H9 (cell line): ENCODE data around the gene SNW1. TPM values are rescaled to one million over a fixed set of nuclear protein-coding genes. Genes with fewer than 3 reads are reported as not detected.

Source experiments
- DNase-seq: peaks from one replicate; pipeline ENCODE4 v3.0.0-alpha.2; 2017
- H2AFZ ChIP-seq: one replicate; pipeline ENCODE4 v1.6.1; 2013; ENCODE audit warnings: mild to moderate bottlenecking, low read length, control low read depth, moderate library complexity
- H2AK5ac ChIP-seq: 2 replicates; pipeline ENCODE4 v1.6.1; 2013; ENCODE audit warnings: low read length, control low read depth, mixed read lengths; ENCODE audit not compliant: insufficient read length
- H2BK120ac ChIP-seq: one replicate; pipeline ENCODE4 v1.6.1; 2013; ENCODE audit warnings: low read depth, mild to moderate bottlenecking, low read length, control low read depth, inconsistent platforms; ENCODE audit not compliant: poor library complexity, severe bottlenecking
- H2BK12ac ChIP-seq: 2 replicates; pipeline ENCODE4 v1.6.1; 2013; ENCODE audit warnings: low read length, control low read depth, mixed read lengths, low read depth; ENCODE audit not compliant: insufficient read length
- H2BK15ac ChIP-seq: 2 replicates; pipeline ENCODE4 v1.6.1; 2013; ENCODE audit warnings: low read depth, low read length, control low read depth
- H2BK20ac ChIP-seq: one replicate; pipeline ENCODE4 v1.6.1; 2013; ENCODE audit warnings: low read depth, mild to moderate bottlenecking, low read length, control low read depth, inconsistent platforms; ENCODE audit not compliant: poor library complexity, severe bottlenecking
- H2BK5ac ChIP-seq: 2 replicates; pipeline ENCODE4 v1.6.1; 2013; ENCODE audit warnings: low read length, control low read depth, mixed read lengths; ENCODE audit not compliant: insufficient read length
- H3K14ac ChIP-seq: 2 replicates; pipeline ENCODE4 v1.6.1; 2013; ENCODE audit warnings: low read length, control low read depth; ENCODE audit not compliant: insufficient read depth
- H3K18ac ChIP-seq: 2 replicates; pipeline ENCODE4 v1.6.1; 2013; ENCODE audit warnings: low read depth, mild to moderate bottlenecking, mixed read lengths, low read length, control low read depth; ENCODE audit not compliant: insufficient read length
- H3K23ac ChIP-seq: 2 replicates; pipeline ENCODE4 v1.6.1; 2013; ENCODE audit warnings: low read length, control low read depth, mixed read lengths, low read depth; ENCODE audit not compliant: insufficient read length
- H3K23me2 ChIP-seq: 2 replicates; pipeline ENCODE4 v1.6.1; 2013; ENCODE audit warnings: low read depth, mild to moderate bottlenecking, mixed read lengths, low read length, control low read depth; ENCODE audit not compliant: insufficient read length, poor library complexity, severe bottlenecking
- H3K27ac ChIP-seq: 2 replicates; pipeline ENCODE4 v1.5.1; 2013; ENCODE audit warnings: low read length, control low read depth, mixed read lengths, low read depth; ENCODE audit not compliant: insufficient read length
- H3K27me3 ChIP-seq: 2 replicates; pipeline ENCODE4 v1.6.1; 2013; ENCODE audit warnings: low read length, control low read depth, inconsistent platforms; ENCODE audit not compliant: insufficient read depth
- H3K4ac ChIP-seq: 2 replicates; pipeline ENCODE4 v1.6.1; 2013; ENCODE audit warnings: low read depth, mild to moderate bottlenecking, control low read depth, inconsistent platforms, low read length, moderate library complexity
- H3K4me1 ChIP-seq: 2 replicates; pipeline ENCODE4 v1.6.1; 2013; ENCODE audit warnings: low read length, control low read depth, inconsistent platforms; ENCODE audit not compliant: insufficient read depth
- H3K4me2 ChIP-seq: 2 replicates; pipeline ENCODE4 v1.6.1; 2013; ENCODE audit warnings: low read length, control low read depth, mixed read lengths; ENCODE audit not compliant: insufficient read length, insufficient read depth
- H3K56ac ChIP-seq: 2 replicates; pipeline ENCODE4 v1.6.1; 2013; ENCODE audit warnings: low read depth, mild to moderate bottlenecking, mixed read lengths, low read length, control low read depth; ENCODE audit not compliant: insufficient read length
- H3K79me1 ChIP-seq: 2 replicates; pipeline ENCODE4 v1.6.1; 2013; ENCODE audit warnings: low read depth, mild to moderate bottlenecking, moderate library complexity, low read length, control low read depth, inconsistent platforms; ENCODE audit not compliant: insufficient read depth, poor library complexity, severe bottlenecking
- H3K79me2 ChIP-seq: 2 replicates; pipeline ENCODE4 v1.6.1; 2013; ENCODE audit warnings: low read length, control low read depth, inconsistent platforms; ENCODE audit not compliant: insufficient read depth
- H3K9ac ChIP-seq: 2 replicates; pipeline ENCODE4 v1.6.1; 2013; ENCODE audit warnings: low read length, control low read depth, mixed read lengths; ENCODE audit not compliant: insufficient read length; ENCODE audit errors: extremely low read depth
- H3K9me3 ChIP-seq: one replicate; pipeline ENCODE4 v1.6.1; 2013; ENCODE audit warnings: low read depth, low read length, inconsistent platforms; ENCODE audit not compliant: control insufficient read depth
- H3T11ph ChIP-seq: one replicate; pipeline ENCODE4 v1.6.1; 2013; ENCODE audit warnings: mild to moderate bottlenecking, low read length, control low read depth, inconsistent platforms
- H4K20me1 ChIP-seq: one replicate; pipeline ENCODE4 v1.6.1; 2013; ENCODE audit not compliant: control insufficient read depth, insufficient read length, insufficient read depth
- H4K5ac ChIP-seq: 2 replicates; pipeline ENCODE4 v1.6.1; 2013; ENCODE audit warnings: low read depth, mild to moderate bottlenecking, mixed read lengths, low read length, control low read depth; ENCODE audit not compliant: insufficient read length
- H4K8ac ChIP-seq: replicated peaks from 2 replicates; pipeline ENCODE4 v1.6.1; 2013; ENCODE audit warnings: low read length, control low read depth, mixed read lengths, low read depth; ENCODE audit not compliant: insufficient read length
- H4K91ac ChIP-seq: 2 replicates; pipeline ENCODE4 v1.6.1; 2013; ENCODE audit warnings: low read depth, mild to moderate bottlenecking, moderate library complexity, mixed read lengths, low read length, control low read depth; ENCODE audit not compliant: insufficient read length
- H3K27ac Mint-ChIP-seq, 3 experiments: 2 replicates in 2 of 3; 3 replicates in 1 of 3; pipeline ENCODE4 v1.8.0; 2020 to 2021; ENCODE audit warnings: mixed read lengths in 3 of 3, mild to moderate bottlenecking in 1 of 3, moderate library complexity in 1 of 3
- H3K27me3 Mint-ChIP-seq: 2 replicates; pipeline ENCODE4 v1.8.0; 2021; ENCODE audit warnings: low read depth, mild to moderate bottlenecking, moderate library complexity, mixed read lengths
- H3K36me3 Mint-ChIP-seq, 3 experiments: 2 replicates in 2 of 3; 3 replicates in 1 of 3; pipeline ENCODE4 v1.8.0; 2020 to 2021; ENCODE audit warnings: low read depth in 3 of 3, mixed read lengths in 3 of 3; ENCODE audit not compliant: insufficient read depth in 1 of 3
- H3K4me1 Mint-ChIP-seq, 2 experiments: 2 replicates each; pipeline ENCODE4 v1.8.0; 2020; ENCODE audit warnings: mixed read lengths in 2 of 2
- H3K4me3 Mint-ChIP-seq, 2 experiments: 2 replicates in 1 of 2; 3 replicates in 1 of 2; pipeline ENCODE4 v1.8.0; 2020 to 2021; ENCODE audit warnings: mild to moderate bottlenecking in 2 of 2, mixed read lengths in 2 of 2, moderate library complexity in 1 of 2
- H3K9me3 Mint-ChIP-seq, 2 experiments: 2 replicates in 1 of 2; 3 replicates in 1 of 2; pipeline ENCODE4 v1.8.0; 2020; ENCODE audit warnings: mild to moderate bottlenecking in 2 of 2, mixed read lengths in 2 of 2, moderate library complexity in 1 of 2
- WGBS: extraction: QIAGEN DNeasy Blood & Tissue Kit; methylation state at CpG from one replicate; pipeline ENCODE4 v1.1.7; 2013; ENCODE audit warnings: missing lambda C conversion rate, low lambda C conversion rate, mixed read lengths; ENCODE audit not compliant: insufficient read length; ENCODE audit errors: extremely low coverage; 5-methylcytosine and 5-hydroxymethylcytosine counted together
- total RNA-seq: library from RNA; stranded (reverse); gene quantifications from 2 replicates; pipeline ENCODE4 v1.2.1, GENCODE V29; 2021
- TF ChIP-seq, protein P1 (sequence below): fragments of 200-600 bp; sonication (generic); conservative IDR thresholded peaks from 3 replicates; pipeline ENCODE4 v1.8.0; 2021; ENCODE audit warnings: antibody characterized with exemption, mild to moderate bottlenecking

SNW1 gene
- total RNA-seq, 1 experiment from 2014 or later: 103 TPM

GRCh38 chr14:77791225-77791600 is 30.3 kb upstream of the SNW1 start:
- no peak overlapping the region for H3K4ac ChIP-seq
- H3T11ph ChIP-seq: no peak overlapping the region
- no peak overlapping the region for H2BK5ac ChIP-seq
- Mint-ChIP-seq H3K9me3 (no peaks in the 10 kb centered on the region), H3K27me3 (no peaks in the 10 kb centered on the region), H3K4me3 (no peak overlapping the region), H3K36me3 (no peaks in the 10 kb centered on the region), H3K4me1 (peaks cover 31 to 35% of the 10 kb centered on the region in 2 experiments), H3K27ac (0 out of 7 replicates have a peak overlapping the region, but pooled peaks of 1 of the 3 experiments have one; percentile 29)
- no peak overlapping the region for H2BK20ac ChIP-seq
- H3K23me2 ChIP-seq: no peaks in the 10 kb centered on the region
- no peak overlapping the region for H4K8ac ChIP-seq
- no peak overlapping the region for H3K14ac ChIP-seq
- H3K9me3 ChIP-seq: no peaks in the 10 kb centered on the region
- H3K23ac ChIP-seq: no peak overlapping the region
- no peak overlapping the region for H4K5ac ChIP-seq
- no peak overlapping the region for H3K4me2 ChIP-seq
- TF ChIP-seq, protein P1, sequence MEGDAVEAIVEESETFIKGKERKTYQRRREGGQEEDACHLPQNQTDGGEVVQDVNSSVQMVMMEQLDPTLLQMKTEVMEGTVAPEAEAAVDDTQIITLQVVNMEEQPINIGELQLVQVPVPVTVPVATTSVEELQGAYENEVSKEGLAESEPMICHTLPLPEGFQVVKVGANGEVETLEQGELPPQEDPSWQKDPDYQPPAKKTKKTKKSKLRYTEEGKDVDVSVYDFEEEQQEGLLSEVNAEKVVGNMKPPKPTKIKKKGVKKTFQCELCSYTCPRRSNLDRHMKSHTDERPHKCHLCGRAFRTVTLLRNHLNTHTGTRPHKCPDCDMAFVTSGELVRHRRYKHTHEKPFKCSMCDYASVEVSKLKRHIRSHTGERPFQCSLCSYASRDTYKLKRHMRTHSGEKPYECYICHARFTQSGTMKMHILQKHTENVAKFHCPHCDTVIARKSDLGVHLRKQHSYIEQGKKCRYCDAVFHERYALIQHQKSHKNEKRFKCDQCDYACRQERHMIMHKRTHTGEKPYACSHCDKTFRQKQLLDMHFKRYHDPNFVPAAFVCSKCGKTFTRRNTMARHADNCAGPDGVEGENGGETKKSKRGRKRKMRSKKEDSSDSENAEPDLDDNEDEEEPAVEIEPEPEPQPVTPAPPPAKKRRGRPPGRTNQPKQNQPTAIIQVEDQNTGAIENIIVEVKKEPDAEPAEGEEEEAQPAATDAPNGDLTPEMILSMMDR: no peak
- H4K20me1 ChIP-seq: no peaks in the 10 kb centered on the region
- no peak overlapping the region for H3K9ac ChIP-seq
- no CpG with 5 or more reads among the region's 1 CpG for WGBS
- H3K18ac ChIP-seq: no peak overlapping the region
- H2AFZ ChIP-seq: no peak overlapping the region
- no peak overlapping the region for H2BK15ac ChIP-seq
- no peak overlapping the region for H4K91ac ChIP-seq
- H2BK120ac ChIP-seq: no peak overlapping the region
- H3K56ac ChIP-seq: no peak overlapping the region
- no peak overlapping the region for H2AK5ac ChIP-seq
- H3K79me1 ChIP-seq: no peaks in the 10 kb centered on the region
- H3K27ac ChIP-seq: no peak overlapping the region
- no peaks in the 10 kb centered on the region; the same call in 1 of the 2 replicates for H3K4me1 ChIP-seq
- H3K79me2 ChIP-seq: no peaks in the 10 kb centered on the region
- no peaks in the 10 kb centered on the region for H3K27me3 ChIP-seq
- DNase-seq: no peak
- H2BK12ac ChIP-seq: no peak overlapping the region
